Liver (tissue), 9 donors: ENCODE measurements around the gene TPX2. TPM values are rescaled to one million over a fixed set of nuclear protein-coding genes. Genes with fewer than 3 reads are reported as not detected.

Experiments
- DNase-seq: peaks from one replicate; pipeline ENCODE4 v3.0.0-alpha.2; 2017; ENCODE audit warnings: low spot score
- H3K27ac ChIP-seq, 2 donors: one replicate each; pipeline ENCODE4 v1.7.0; 2013; ENCODE audit warnings: inconsistent platforms in 2 of 2, low read length in 2 of 2, control low read depth in 1 of 2, low read depth in 1 of 2, mild to moderate bottlenecking in 1 of 2
- H3K27me3 ChIP-seq, 4 donors: one replicate each; pipeline versions ENCODE4 v1.6.1 to v1.7.0; 2013; ENCODE audit warnings: low read length in 3 of 4, inconsistent platforms in 1 of 4, mild to moderate bottlenecking in 1 of 4, moderate library complexity in 1 of 4; ENCODE audit not compliant: control insufficient read depth in 4 of 4, insufficient read depth in 4 of 4
- H3K36me3 ChIP-seq, 4 donors: one replicate each; pipeline versions ENCODE4 v1.6.1 to v1.7.0; 2013; ENCODE audit warnings: low read length in 3 of 4, mild to moderate bottlenecking in 3 of 4, low read depth in 1 of 4, moderate library complexity in 1 of 4; ENCODE audit not compliant: control insufficient read depth in 4 of 4, insufficient read depth in 3 of 4
- H3K4me1 ChIP-seq, 4 donors: one replicate each; pipeline versions ENCODE4 v1.6.1 to v1.7.0; 2013; ENCODE audit warnings: low read length in 3 of 4, mild to moderate bottlenecking in 3 of 4, moderate library complexity in 1 of 4; ENCODE audit not compliant: control insufficient read depth in 4 of 4, insufficient read depth in 4 of 4
- H3K4me3 ChIP-seq, 3 donors: one replicate each; pipeline versions ENCODE4 v1.6.1 to v1.7.0; 2013; ENCODE audit warnings: low read length in 3 of 3, control low read depth in 1 of 3, low read depth in 1 of 3, mild to moderate bottlenecking in 1 of 3
- H3K9ac ChIP-seq, 2 donors: one replicate each; pipeline ENCODE4 v1.7.0; 2013; ENCODE audit warnings: low read length in 2 of 2, mild to moderate bottlenecking in 2 of 2, moderate library complexity in 2 of 2, control low read depth in 1 of 2, low read depth in 1 of 2
- H3K9me3 ChIP-seq, 4 donors: one replicate each; pipeline versions ENCODE4 v1.6.1 to v1.7.0; 2013; ENCODE audit warnings: low read length in 3 of 4; ENCODE audit not compliant: control insufficient read depth in 4 of 4
- EGR1 ChIP-seq, 2 donors: IDR thresholded peaks; 2 replicates each; pipeline ENCODE4 v1.6.1; 2016 to 2018; ENCODE audit warnings: antibody characterized with exemption in 2 of 2, low read depth in 2 of 2
- FOXA1 ChIP-seq: IDR thresholded peaks from 2 replicates; pipeline ENCODE4 v1.6.1; 2016; ENCODE audit warnings: antibody characterized with exemption
- FOXA2 ChIP-seq: IDR thresholded peaks from 2 replicates; pipeline ENCODE4 v1.6.1; 2016; ENCODE audit warnings: antibody characterized with exemption
- GABPA ChIP-seq, 2 donors: IDR thresholded peaks in 1 of 2; conservative IDR thresholded peaks in 1 of 2; 2 replicates each; pipeline ENCODE4 v1.6.1; 2016; ENCODE audit warnings: antibody characterized with exemption in 2 of 2, mild to moderate bottlenecking in 1 of 2, moderate library complexity in 1 of 2
- HNF4A ChIP-seq, 2 donors: conservative IDR thresholded peaks; 2 replicates each; pipeline ENCODE4 v1.6.1; 2016; ENCODE audit warnings: antibody characterized with exemption in 2 of 2, mild to moderate bottlenecking in 2 of 2
- HNF4G ChIP-seq: IDR thresholded peaks from 2 replicates; pipeline ENCODE4 v1.6.1; 2016; ENCODE audit warnings: antibody characterized with exemption
- JUND ChIP-seq, 2 donors: IDR thresholded peaks; 2 replicates each; pipeline ENCODE4 v1.6.1; 2016; ENCODE audit warnings: antibody characterized with exemption in 2 of 2
- NR2F2 ChIP-seq: IDR thresholded peaks from 2 replicates; pipeline ENCODE4 v1.6.1; 2016; ENCODE audit warnings: antibody characterized with exemption
- RAD21 ChIP-seq, 2 donors: IDR thresholded peaks; 2 replicates each; pipeline ENCODE4 v1.6.1; 2016; ENCODE audit warnings: antibody characterized with exemption in 2 of 2, mild to moderate bottlenecking in 2 of 2
- RXRA ChIP-seq, 2 donors: IDR thresholded peaks; 2 replicates each; pipeline ENCODE4 v1.6.1; 2017 to 2018; ENCODE audit warnings: antibody characterized with exemption in 2 of 2, mild to moderate bottlenecking in 1 of 2
- SP1 ChIP-seq: IDR thresholded peaks from 2 replicates; pipeline ENCODE4 v1.6.1; 2018; ENCODE audit warnings: antibody characterized with exemption, mild to moderate bottlenecking
- TAF1 ChIP-seq: conservative IDR thresholded peaks from 2 replicates; pipeline ENCODE4 v1.6.1; 2016; ENCODE audit warnings: antibody characterized with exemption, mild to moderate bottlenecking
- YY1 ChIP-seq: IDR thresholded peaks from 2 replicates; pipeline ENCODE4 v1.6.1; 2016; ENCODE audit warnings: antibody characterized with exemption, mild to moderate bottlenecking
- WGBS: extraction: QIAGEN DNeasy Blood & Tissue Kit; methylation state at CpG from one replicate; pipeline ENCODE4 v1.1.7; 2013; 5-methylcytosine and 5-hydroxymethylcytosine counted together
- polyA plus RNA-seq, 2 donors: library from polyadenylated mRNA; stranded (reverse) in 1 of 2; unstranded in 1 of 2; fragments of 200-250 nt in 1 of 2; fragments of >200 nt in 1 of 2; fragmentation: Nextera tagmentation in 1 of 2; extraction: Ambion mirVana in 1 of 2; gene quantifications; one replicate each; pipeline versions ENCODE4 v1.2.1 to v1.2.3, GENCODE V29; 2013 to 2015
- total RNA-seq, 2 donors: library from RNA; depleted of rRNA; stranded (reverse); fragments of >200 nt; gene quantifications; one replicate each; pipeline ENCODE4 v1.2.3, GENCODE V29; 2014
- TF ChIP-seq, protein P1 (sequence below): IDR thresholded peaks from 2 replicates; pipeline ENCODE4 v1.6.1; 2016; ENCODE audit warnings: antibody characterized with exemption, mild to moderate bottlenecking
- TF ChIP-seq, protein P2 (sequence below): IDR thresholded peaks from 2 replicates; pipeline ENCODE4 v1.6.1; 2016; ENCODE audit warnings: antibody characterized with exemption
- TF ChIP-seq, protein P3 (sequence below): IDR thresholded peaks from 2 replicates; pipeline ENCODE4 v1.6.1; 2016; ENCODE audit warnings: antibody characterized with exemption
- TF ChIP-seq, protein P4 (sequence below): IDR thresholded peaks from 2 replicates; pipeline ENCODE4 v1.6.1; 2016; ENCODE audit warnings: antibody characterized with exemption
- TF ChIP-seq, protein P5 (sequence below): fragments of 150-350 bp; IDR thresholded peaks from 2 replicates; pipeline ENCODE4 v1.5.1; 2017; ENCODE audit warnings: improper control_type of control experiment, low read depth, low read length; ENCODE audit not compliant: missing input control
- donor health status: healthy.
- donor health status: healthy.
- donor health status: healthy.
- donor health status: healthy.
- donor health status: healthy.

Gene TPX2
- total and polyA plus RNA-seq, 4 donors, result 1.1 to 40.8 (median 2.4) TPM

DNA sequence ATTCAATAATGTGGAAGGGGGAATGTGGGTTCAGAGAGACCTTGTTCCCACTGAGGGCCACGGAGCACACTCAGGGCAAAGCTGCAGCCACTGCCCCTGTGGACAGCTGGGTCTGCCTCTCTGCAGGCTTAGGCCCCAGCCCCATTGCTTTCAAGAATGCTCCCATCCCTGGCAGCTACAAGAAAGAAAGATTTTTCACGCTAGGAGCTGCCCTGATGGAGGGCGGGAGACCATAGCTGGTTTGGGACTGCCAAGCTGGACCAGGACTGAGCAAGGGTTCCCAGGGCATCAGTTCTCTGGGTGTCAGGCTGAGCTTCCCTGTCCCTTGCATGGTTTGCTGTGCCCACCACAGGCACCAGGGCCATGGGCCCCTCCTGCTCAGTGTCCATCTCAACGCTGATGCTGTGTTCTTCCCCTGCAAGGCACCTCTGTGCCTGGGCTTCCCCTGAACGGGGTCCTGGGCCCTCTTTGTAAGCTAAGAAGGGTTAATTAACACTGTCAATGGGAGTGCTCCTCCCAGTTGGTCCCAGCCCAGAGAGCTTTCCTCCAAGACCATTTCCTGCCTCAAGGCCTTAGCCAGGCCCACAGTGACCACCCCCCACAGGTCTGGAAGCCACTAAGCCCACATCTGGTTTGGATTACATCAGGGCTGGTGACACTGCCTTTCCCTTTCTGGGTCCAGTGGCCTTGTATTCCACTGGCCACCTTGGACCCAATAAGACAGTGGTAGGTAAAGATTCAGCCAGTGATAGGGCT, 97.9 kb downstream of the TPX2 start:
- Histone ChIP-seq H3K9me3 (no peaks in the 10 kb centered on the region), H3K27ac (no peak overlapping the region), H3K36me3 (no peaks in the 10 kb centered on the region)

More for the DNA sequence above, 97.9 kb downstream of the TPX2 start:
- no peaks in the 10 kb centered on the region for H3K4me1 ChIP-seq
- 77% methylated on average over 5 of the region's 5 CpGs for WGBS
- H3K9ac ChIP-seq, result no peak overlapping the region
- no peak for DNase-seq
- peaks cover 0 to 3% (median 0%) of the 10 kb centered on the region in 4 donors for H3K27me3 ChIP-seq
- TF ChIP-seq HNF4A (conservative IDR thresholded peaks at IDR 0.05), result no peak
- TF ChIP-seq, protein P1, sequence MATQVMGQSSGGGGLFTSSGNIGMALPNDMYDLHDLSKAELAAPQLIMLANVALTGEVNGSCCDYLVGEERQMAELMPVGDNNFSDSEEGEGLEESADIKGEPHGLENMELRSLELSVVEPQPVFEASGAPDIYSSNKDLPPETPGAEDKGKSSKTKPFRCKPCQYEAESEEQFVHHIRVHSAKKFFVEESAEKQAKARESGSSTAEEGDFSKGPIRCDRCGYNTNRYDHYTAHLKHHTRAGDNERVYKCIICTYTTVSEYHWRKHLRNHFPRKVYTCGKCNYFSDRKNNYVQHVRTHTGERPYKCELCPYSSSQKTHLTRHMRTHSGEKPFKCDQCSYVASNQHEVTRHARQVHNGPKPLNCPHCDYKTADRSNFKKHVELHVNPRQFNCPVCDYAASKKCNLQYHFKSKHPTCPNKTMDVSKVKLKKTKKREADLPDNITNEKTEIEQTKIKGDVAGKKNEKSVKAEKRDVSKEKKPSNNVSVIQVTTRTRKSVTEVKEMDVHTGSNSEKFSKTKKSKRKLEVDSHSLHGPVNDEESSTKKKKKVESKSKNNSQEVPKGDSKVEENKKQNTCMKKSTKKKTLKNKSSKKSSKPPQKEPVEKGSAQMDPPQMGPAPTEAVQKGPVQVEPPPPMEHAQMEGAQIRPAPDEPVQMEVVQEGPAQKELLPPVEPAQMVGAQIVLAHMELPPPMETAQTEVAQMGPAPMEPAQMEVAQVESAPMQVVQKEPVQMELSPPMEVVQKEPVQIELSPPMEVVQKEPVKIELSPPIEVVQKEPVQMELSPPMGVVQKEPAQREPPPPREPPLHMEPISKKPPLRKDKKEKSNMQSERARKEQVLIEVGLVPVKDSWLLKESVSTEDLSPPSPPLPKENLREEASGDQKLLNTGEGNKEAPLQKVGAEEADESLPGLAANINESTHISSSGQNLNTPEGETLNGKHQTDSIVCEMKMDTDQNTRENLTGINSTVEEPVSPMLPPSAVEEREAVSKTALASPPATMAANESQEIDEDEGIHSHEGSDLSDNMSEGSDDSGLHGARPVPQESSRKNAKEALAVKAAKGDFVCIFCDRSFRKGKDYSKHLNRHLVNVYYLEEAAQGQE, result no peak
- TF ChIP-seq, protein P2, sequence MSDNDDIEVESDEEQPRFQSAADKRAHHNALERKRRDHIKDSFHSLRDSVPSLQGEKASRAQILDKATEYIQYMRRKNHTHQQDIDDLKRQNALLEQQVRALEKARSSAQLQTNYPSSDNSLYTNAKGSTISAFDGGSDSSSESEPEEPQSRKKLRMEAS, result no peak
- TF ChIP-seq, protein P3, sequence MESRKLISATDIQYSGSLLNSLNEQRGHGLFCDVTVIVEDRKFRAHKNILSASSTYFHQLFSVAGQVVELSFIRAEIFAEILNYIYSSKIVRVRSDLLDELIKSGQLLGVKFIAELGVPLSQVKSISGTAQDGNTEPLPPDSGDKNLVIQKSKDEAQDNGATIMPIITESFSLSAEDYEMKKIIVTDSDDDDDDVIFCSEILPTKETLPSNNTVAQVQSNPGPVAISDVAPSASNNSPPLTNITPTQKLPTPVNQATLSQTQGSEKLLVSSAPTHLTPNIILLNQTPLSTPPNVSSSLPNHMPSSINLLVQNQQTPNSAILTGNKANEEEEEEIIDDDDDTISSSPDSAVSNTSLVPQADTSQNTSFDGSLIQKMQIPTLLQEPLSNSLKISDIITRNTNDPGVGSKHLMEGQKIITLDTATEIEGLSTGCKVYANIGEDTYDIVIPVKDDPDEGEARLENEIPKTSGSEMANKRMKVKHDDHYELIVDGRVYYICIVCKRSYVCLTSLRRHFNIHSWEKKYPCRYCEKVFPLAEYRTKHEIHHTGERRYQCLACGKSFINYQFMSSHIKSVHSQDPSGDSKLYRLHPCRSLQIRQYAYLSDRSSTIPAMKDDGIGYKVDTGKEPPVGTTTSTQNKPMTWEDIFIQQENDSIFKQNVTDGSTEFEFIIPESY, result no peak
- no peak for TF ChIP-seq TAF1
- TF ChIP-seq RAD21 (IDR thresholded peaks at IDR 0.05), result no peak
- TF ChIP-seq FOXA2, result no peak
- TF ChIP-seq FOXA1, result no peak
- TF ChIP-seq YY1, result no peak
- TF ChIP-seq, protein P4, sequence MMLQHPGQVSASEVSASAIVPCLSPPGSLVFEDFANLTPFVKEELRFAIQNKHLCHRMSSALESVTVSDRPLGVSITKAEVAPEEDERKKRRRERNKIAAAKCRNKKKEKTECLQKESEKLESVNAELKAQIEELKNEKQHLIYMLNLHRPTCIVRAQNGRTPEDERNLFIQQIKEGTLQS, result no peak
- TF ChIP-seq SP1, result no peak
- no peak for TF ChIP-seq JUND (IDR thresholded peaks at IDR 0.05)
- TF ChIP-seq, protein P5, sequence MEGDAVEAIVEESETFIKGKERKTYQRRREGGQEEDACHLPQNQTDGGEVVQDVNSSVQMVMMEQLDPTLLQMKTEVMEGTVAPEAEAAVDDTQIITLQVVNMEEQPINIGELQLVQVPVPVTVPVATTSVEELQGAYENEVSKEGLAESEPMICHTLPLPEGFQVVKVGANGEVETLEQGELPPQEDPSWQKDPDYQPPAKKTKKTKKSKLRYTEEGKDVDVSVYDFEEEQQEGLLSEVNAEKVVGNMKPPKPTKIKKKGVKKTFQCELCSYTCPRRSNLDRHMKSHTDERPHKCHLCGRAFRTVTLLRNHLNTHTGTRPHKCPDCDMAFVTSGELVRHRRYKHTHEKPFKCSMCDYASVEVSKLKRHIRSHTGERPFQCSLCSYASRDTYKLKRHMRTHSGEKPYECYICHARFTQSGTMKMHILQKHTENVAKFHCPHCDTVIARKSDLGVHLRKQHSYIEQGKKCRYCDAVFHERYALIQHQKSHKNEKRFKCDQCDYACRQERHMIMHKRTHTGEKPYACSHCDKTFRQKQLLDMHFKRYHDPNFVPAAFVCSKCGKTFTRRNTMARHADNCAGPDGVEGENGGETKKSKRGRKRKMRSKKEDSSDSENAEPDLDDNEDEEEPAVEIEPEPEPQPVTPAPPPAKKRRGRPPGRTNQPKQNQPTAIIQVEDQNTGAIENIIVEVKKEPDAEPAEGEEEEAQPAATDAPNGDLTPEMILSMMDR, result no peak
- no peak for TF ChIP-seq EGR1 (IDR thresholded peaks at IDR 0.05; ENCODE audit: low read depth in 2 of 2)
- TF ChIP-seq RXRA (IDR thresholded peaks at IDR 0.05), result no peak
- TF ChIP-seq NR2F2, result no peak
- TF ChIP-seq GABPA (IDR thresholded peaks at IDR 0.05 in 1 of 2, conservative IDR thresholded peaks at IDR 0.05 in 1 of 2), result no peak
- TF ChIP-seq HNF4G, result no peak
- H3K4me3 ChIP-seq, result no peak overlapping the region
